ENCODE measurements around the gene CCDC90B. TPM values are rescaled to one million over a fixed set of nuclear protein-coding genes. Genes with fewer than 3 reads are reported as not detected.

The CCDC90B gene
- 61.4 and 73.1 TPM in 2 replicates for total RNA-seq

GRCh38 chr11:83285771-83286528 is at the start of gene CCDC90B:
Gene CCDC90B, minus strand, starts transcription at chr11:83286367. Its CDS starts 395 bp downstream, at chr11:83285972.

Other genes starting within 250 kb of the CCDC90B start
- gene RAB30, start 214.5 kb downstream of the CCDC90B start, total RNA-seq: 7.3 and 20.5 TPM in 2 replicates
- gene PCF11, start 129.2 kb downstream of the CCDC90B start, total RNA-seq: 22.5 and 41.3 TPM in 2 replicates
- gene ANKRD42, start 92.7 kb downstream of the CCDC90B start, total RNA-seq: 2.3 and 3.5 TPM in 2 replicates